ELF-1 (cell line): ENCODE data around the gene RIC1.
"Not testable (repeated sequence)": the region's sequence is repeated elsewhere in the genome, so short reads cannot be mapped to it uniquely, and the experiment has no call there.

Source experiments
- DNase-seq: peaks from one replicate; pipeline ENCODE4 v3.0.0-alpha.2; 2016; ENCODE audit warnings: low read depth, low spot score

Gene RIC1

GRCh38 chr9:5722679-5723078 lies 93.8 kb downstream of the RIC1 start:
- not testable (repeated sequence) for DNase-seq

- DNase-seq, result no peak
These were observed 106.2 kb downstream of the RIC1 start for GRCh38 chr9:5735072-5735471.

GRCh38 chr9:5736563-5737346 lies 107.8 kb downstream of the RIC1 start:
- DNase-seq, result no peak

GRCh38 chr9:5743109-5743508 lies 114.2 kb downstream of the RIC1 start:
- no peak for DNase-seq

- DNase-seq, result no peak
These were observed 119.5 kb downstream of the RIC1 start for GRCh38 chr9:5748438-5748837.

GRCh38 chr9:5749306-5749705 lies 120.4 kb downstream of the RIC1 start:
- no peak for DNase-seq

- no peak for DNase-seq
These were observed 121.7 kb downstream of the RIC1 start for GRCh38 chr9:5750569-5750968.

GRCh38 chr9:5756633-5757032 lies 127.7 kb downstream of the RIC1 start:
- DNase-seq, result no peak

- DNase-seq, result no peak
These were observed 131.4 kb downstream of the RIC1 start for GRCh38 chr9:5760338-5760737.

- DNase-seq, result no peak
These were observed 133.5 kb downstream of the RIC1 start for GRCh38 chr9:5762421-5762820.

- no peak for DNase-seq
These were observed 135.4 kb downstream of the RIC1 start for GRCh38 chr9:5764130-5764868.

- DNase-seq, result no peak
These were observed 139.3 kb downstream of the RIC1 start for GRCh38 chr9:5767968-5768932.

- peak; percentile 18 for DNase-seq
These were observed 144.6 kb downstream of the RIC1 start for GRCh38 chr9:5773324-5773999.

- DNase-seq, result no peak
These were observed 149.9 kb downstream of the RIC1 start for GRCh38 chr9:5778805-5779204.

GRCh38 chr9:5779705-5780218 lies 150.9 kb downstream of the RIC1 start:
- peak; percentile 80 for DNase-seq

GRCh38 chr9:5783420-5783819 lies 154.5 kb downstream of the RIC1 start:
- not testable (repeated sequence) for DNase-seq

- DNase-seq, result no peak
These were observed 155.1 kb downstream of the RIC1 start for GRCh38 chr9:5783982-5784381.

- DNase-seq, result no peak
These were observed 155.8 kb downstream of the RIC1 start for GRCh38 chr9:5784526-5785315.

- no peak for DNase-seq
These were observed 157.6 kb downstream of the RIC1 start for GRCh38 chr9:5786370-5787127.

- no peak for DNase-seq
These were observed 158.3 kb downstream of the RIC1 start for GRCh38 chr9:5787220-5787619.
